Stomach (tissue), 4 donors: ENCODE measurements around the gene HAUS6.

Experiments used
- CTCF ChIP-seq, 7 experiments: fragments of 450-650 bp in 4 of 7; fragments of 200-600 bp in 3 of 7; sonication (generic) in 3 of 7; IDR thresholded peaks; one replicate each; pipeline ENCODE4 v1.5.1; 2016 to 2019; ENCODE audit warnings: antibody characterized with exemption in 7 of 7, control low read depth in 2 of 7, mild to moderate bottlenecking in 1 of 7
- EP300 ChIP-seq: sonication (generic); formaldehyde crosslinking; IDR thresholded peaks from one replicate; pipeline ENCODE4 v1.6.1; 2017; ENCODE audit warnings: antibody characterized with exemption
- POLR2A ChIP-seq, 4 donors: fragments of 450-650 bp; IDR thresholded peaks; one replicate each; pipeline ENCODE4 v1.6.1; 2016; ENCODE audit warnings: antibody characterized with exemption in 4 of 4, control low read depth in 2 of 4, mild to moderate bottlenecking in 1 of 4, moderate library complexity in 1 of 4

- TF ChIP-seq EP300 = no peak
- no peak for TF ChIP-seq CTCF (IDR thresholded peaks at IDR 0.05)
- no peak for TF ChIP-seq POLR2A (IDR thresholded peaks at IDR 0.05)
Measured at GRCh38 chr9:19138084-19138483, 35.4 kb upstream of the HAUS6 start.
